ENCODE data around the gene CATSPERE.

GRCh38 chr1:244439391-244440032 is 21.6 kb upstream of the CATSPERE start:
- TF ChIP-seq POLR2A (IDR thresholded peaks at IDR 0.05) (no peak), CTCF (IDR thresholded peaks at IDR 0.05) (no peak), POLR2AphosphoS5 (IDR thresholded peaks at IDR 0.05) (no peak)

Data from breast epithelium (tissue), 3 donors.